ENCODE results near the gene KLHDC7B.

The KLHDC7B gene

DNA sequence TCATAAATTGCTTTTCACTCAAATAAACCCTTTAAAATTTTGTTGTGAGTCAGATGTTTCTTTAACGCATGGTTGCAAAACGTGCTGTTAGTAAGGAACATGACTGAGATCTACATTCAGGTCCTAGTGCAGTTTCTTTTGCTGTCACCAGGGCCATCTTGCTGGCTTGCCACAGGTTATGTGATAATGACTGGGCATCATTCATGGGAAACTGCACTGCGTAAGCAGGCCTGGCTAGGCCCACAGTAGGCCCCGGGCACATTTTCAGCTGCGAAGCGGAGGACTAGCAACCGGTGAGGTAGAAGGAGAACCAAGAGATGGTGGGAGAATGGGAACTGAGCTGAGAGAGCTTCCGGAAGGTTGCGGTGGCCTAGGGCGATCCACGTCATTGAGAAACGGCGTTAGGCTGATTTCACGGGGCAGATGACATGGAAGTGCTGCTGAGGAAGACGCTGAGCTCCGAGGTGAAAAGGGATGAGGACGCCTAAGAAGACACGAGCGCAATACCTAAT is 3.2 kb upstream of the KLHDC7B start:
- TF ChIP-seq, protein P1, sequence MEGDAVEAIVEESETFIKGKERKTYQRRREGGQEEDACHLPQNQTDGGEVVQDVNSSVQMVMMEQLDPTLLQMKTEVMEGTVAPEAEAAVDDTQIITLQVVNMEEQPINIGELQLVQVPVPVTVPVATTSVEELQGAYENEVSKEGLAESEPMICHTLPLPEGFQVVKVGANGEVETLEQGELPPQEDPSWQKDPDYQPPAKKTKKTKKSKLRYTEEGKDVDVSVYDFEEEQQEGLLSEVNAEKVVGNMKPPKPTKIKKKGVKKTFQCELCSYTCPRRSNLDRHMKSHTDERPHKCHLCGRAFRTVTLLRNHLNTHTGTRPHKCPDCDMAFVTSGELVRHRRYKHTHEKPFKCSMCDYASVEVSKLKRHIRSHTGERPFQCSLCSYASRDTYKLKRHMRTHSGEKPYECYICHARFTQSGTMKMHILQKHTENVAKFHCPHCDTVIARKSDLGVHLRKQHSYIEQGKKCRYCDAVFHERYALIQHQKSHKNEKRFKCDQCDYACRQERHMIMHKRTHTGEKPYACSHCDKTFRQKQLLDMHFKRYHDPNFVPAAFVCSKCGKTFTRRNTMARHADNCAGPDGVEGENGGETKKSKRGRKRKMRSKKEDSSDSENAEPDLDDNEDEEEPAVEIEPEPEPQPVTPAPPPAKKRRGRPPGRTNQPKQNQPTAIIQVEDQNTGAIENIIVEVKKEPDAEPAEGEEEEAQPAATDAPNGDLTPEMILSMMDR (conservative IDR thresholded peaks at IDR 0.05) = no peak
- TF ChIP-seq ZFX (IDR thresholded peaks at IDR 0.05) = no peak
- no peak overlapping the region for H3K27ac ChIP-seq

GRCh38 chr22:50544078-50544745 is 1.5 kb upstream of the KLHDC7B start:
- TF ChIP-seq, protein P1 (conservative IDR thresholded peaks at IDR 0.05) = no peak
- TF ChIP-seq ZFX (IDR thresholded peaks at IDR 0.05) = no peak
- no peak overlapping the region for H3K27ac ChIP-seq

GRCh38 chr22:50544746-50545253 is 899 bp upstream of the KLHDC7B start:
- H3K27ac ChIP-seq = no peak overlapping the region
- TF ChIP-seq, protein P1 (conservative IDR thresholded peaks at IDR 0.05) = no peak
- no peak for TF ChIP-seq ZFX (IDR thresholded peaks at IDR 0.05)

DNA sequence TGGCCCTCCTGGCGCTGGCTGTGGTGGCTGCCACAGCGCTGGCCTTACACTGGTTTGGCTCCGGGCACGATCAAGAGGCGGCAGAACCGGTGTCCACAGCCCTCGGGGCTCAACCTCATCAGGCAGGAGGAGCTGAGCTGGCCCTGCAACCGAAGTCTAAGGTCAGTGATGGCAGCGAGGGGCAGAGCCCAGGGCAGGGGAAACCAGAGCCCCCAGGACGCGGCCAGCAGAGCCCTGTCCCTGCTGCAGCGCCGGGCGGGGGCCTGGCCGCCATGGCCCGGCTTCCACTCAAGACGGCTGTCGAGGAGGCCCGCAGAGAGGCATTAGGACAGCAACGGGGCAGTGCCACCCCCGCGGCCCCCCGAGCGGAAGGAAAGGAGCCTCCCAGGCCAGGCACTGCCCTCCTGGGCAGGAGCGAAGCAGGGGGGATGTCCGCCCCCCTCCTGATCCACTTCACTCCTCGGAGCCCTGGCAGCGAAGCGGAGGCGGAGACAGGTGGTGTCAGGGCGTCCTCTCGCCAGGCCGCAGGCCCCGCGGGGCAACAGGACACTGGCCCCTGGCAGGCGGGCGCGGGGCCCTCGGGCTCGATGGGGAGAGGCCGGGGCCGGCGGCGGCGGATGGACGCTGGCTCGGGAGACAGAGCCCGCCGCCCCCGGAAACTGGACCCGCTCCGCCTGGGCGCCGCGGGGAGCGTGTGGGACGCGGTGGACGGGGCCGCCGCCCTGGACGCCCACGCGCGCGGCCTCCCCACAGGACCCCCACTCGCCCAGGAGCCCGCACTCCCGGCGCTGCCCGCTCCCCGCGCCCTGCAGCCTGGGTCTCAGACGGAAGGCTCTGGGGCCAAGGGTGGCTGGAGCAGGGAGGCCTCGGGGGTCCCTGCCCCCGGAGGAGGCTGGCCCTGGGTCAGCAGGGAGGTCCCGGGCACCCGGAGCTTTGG is 895 bp downstream of the KLHDC7B start:
- no peak overlapping the region for H3K27ac ChIP-seq
- TF ChIP-seq ZFX (IDR thresholded peaks at IDR 0.05) = no peak
- TF ChIP-seq, protein P1 (conservative IDR thresholded peaks at IDR 0.05) = no peak

DNA sequence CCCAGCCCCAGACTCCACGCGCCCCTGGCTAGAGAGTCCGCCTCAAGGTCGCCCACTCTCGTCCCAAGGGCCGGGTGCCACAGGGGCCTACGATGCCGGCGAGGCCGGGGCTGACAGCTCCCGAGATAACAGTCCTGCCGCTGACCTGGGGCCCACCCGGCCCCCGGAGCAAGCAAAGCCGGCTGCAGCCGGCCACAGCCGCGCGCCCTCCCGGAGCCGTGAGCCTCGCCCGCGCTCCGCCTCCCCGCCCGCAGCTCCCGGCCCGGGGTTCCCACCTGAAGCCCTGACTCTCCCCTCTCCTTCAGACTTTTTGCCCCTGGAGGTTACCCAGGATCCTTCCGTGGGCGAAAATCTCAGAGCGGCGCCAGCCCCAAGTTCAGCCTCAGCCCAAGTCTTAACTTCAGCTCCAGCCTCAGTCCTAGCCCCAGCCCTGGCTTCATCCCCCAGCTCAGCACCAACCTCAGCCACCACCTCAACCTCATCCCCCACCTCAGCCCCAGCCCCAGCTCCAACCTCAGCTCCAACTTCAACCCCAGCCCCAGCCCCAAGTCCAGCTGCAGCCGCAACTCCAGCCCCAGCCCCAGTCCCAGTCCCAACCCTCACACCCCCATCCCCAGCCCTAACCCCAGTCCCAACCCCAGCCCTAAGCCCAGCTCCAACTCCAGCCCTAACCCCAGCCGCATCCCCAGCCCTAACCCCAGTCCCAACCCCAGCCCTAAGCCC is 1.7 kb downstream of the KLHDC7B start:
- TF ChIP-seq, protein P1 (conservative IDR thresholded peaks at IDR 0.05) = no peak
- TF ChIP-seq ZFX (IDR thresholded peaks at IDR 0.05) = no peak

GRCh38 chr22:50548040-50548920 is 2.6 kb downstream of the KLHDC7B start:
- TF ChIP-seq ZFX (IDR thresholded peaks at IDR 0.05) = no peak
- TF ChIP-seq, protein P1 (conservative IDR thresholded peaks at IDR 0.05) = no peak
- H3K27ac ChIP-seq = no peak overlapping the region

More for the DNA sequence above, 1.7 kb downstream of the KLHDC7B start:
- H3K27ac ChIP-seq = no peak overlapping the region

All from C4-2B (cell line).